H1 (cell line): ENCODE data around the gene FCRL5. TPM values are rescaled to one million over a fixed set of nuclear protein-coding genes. Genes with fewer than 3 reads are reported as not detected.

Experiments used
- CBX5 ChIP-seq: fragments of 300-800, 300-1000 bp; sonication (generic); IDR thresholded peaks from 2 replicates; pipeline ENCODE4 v1.7.1; 2016; ENCODE audit warnings: antibody characterized with exemption, low read length, low read depth
- CBX8 ChIP-seq: fragments of 300-800, 300-1000 bp; sonication (generic); IDR thresholded peaks from 2 replicates; pipeline ENCODE4 v1.7.1; 2016; ENCODE audit warnings: low read depth, low read length, borderline replicate concordance
- POLR2A ChIP-seq, 2 experiments: IDR thresholded peaks; 1 replicate in 1 of 2; 2 replicates in 1 of 2; pipeline ENCODE4 v1.6.1; 2011; ENCODE audit warnings: low read depth in 2 of 2, low read length in 2 of 2, mild to moderate bottlenecking in 2 of 2; ENCODE audit errors: control extremely low read depth in 1 of 2
- RFX5 ChIP-seq: IDR thresholded peaks from 2 replicates; pipeline ENCODE4 v1.6.1; 2011; ENCODE audit warnings: low read depth, low read length, improper control_type of control experiment, borderline replicate concordance
- SIX5 ChIP-seq: IDR thresholded peaks from 2 replicates; pipeline ENCODE4 v1.6.1; 2011; ENCODE audit warnings: mild to moderate bottlenecking, low read depth, low read length
- polyA plus RNA-seq, 7 experiments: library from polyadenylated mRNA; depleted of rRNA in 3 of 7; stranded (reverse) in 5 of 7; unstranded in 2 of 7; fragments of >200 nt in 5 of 7; fragments of 200-250 nt in 2 of 7; gene quantifications; 1 replicate in 5 of 7; 2 replicates in 1 of 7; 4 replicates in 1 of 7; pipeline versions ENCODE4 v1.2.1 to v1.2.3, GENCODE V29; 2011 to 2013; ENCODE audit warnings: missing spikeins in 2 of 7, mixed read lengths in 2 of 7
- total RNA-seq: library from RNA; stranded (reverse); fragmentation: NEBNext Ultra II Directional; extraction: Animal tissue kit (Norgen Biotek cat#: 25700); gene quantifications from 2 replicates; pipeline ENCODE4 v1.2.1, GENCODE V29; 2021

The FCRL5 gene
- total and polyA plus RNA-seq, 2 of the 8 experiments (the other 6 are each of a cell fraction or from before 2014, with no cell fraction given) = 1.0 to 2.6 TPM

GRCh38 chr1:157512036-157512969 is 40.0 kb downstream of the FCRL5 start (continued):
- TF ChIP-seq RFX5 (no peak), CBX8 (no peak), SIX5 (no peak), CBX5 (no peak), POLR2A (IDR thresholded peaks at IDR 0.05; ENCODE audit: control extremely low read depth in 1 of 2, low read depth in 2 of 2, low read length in 2 of 2) (no peak)
